Posterior cingulate gyrus (tissue), 11 donors: ENCODE results near the gene TBC1D21.

Experiments used
- DNase-seq, 10 donors: peaks; one replicate each; pipeline versions ENCODE4 v3.0.0 to v3.0.0-alpha.2; 2020 to 2021; ENCODE audit warnings: mixed read lengths in 3 of 10
- intact Hi-C: fragments of 100-400 bp; cut with DNase I; formaldehyde crosslinking; loops from one replicate; pipeline ENCODE4 v1.15.1; 2023

The TBC1D21 gene

GRCh38 chr15:73905225-73905827 lies 32.0 kb downstream of the TBC1D21 start:
- intact Hi-C loops: loop anchor here (5.0 kb wide), 1 partner anchor 193 kb away; no protein-coding TSS in a partner anchor

GRCh38 chr15:73906346-73907034 lies 33.1 kb downstream of the TBC1D21 start:
- peak in 2 of 10 donors; percentile 34 to 65 for DNase-seq
- intact Hi-C loops: loop anchor here (5.0 kb wide), 1 partner anchor 194 kb away; no protein-coding TSS in a partner anchor

More at GRCh38 chr15:73905225-73905827, 32.0 kb downstream of the TBC1D21 start:
- peak in 1 of 10 donors; percentile 22 for DNase-seq

DNA sequence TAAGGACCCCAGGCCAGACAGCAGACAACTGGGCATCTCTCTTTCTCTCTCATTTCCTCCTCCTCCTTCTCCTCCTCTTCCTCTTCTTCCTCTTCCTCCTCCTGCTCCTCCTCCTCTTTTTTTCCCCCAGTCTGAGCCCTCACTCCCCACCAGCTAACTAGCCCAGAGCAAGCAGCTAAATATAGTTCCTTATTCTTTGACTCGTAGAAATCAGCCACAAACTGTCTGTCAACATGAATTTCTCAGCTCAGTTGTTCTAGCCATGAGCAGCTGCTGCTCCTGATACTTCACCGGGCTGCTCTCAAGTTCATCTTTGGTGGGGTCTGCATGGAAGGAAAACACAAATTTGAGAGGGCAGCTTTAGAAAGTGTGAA lies 33.7 kb downstream of the TBC1D21 start:
- peak in 2 of 10 donors; percentile 2 to 5 for DNase-seq
- intact Hi-C loops: loop anchor here (5.0 kb wide), 1 partner anchor 195 kb away; no protein-coding TSS in a partner anchor

GRCh38 chr15:73908030-73908821 lies 34.9 kb downstream of the TBC1D21 start:
- peak; percentile 72 to 97 (median 88) for DNase-seq
- intact Hi-C loops: loop anchor here (5.0 kb wide), 1 partner anchor 196 kb away; no protein-coding TSS in a partner anchor

DNA sequence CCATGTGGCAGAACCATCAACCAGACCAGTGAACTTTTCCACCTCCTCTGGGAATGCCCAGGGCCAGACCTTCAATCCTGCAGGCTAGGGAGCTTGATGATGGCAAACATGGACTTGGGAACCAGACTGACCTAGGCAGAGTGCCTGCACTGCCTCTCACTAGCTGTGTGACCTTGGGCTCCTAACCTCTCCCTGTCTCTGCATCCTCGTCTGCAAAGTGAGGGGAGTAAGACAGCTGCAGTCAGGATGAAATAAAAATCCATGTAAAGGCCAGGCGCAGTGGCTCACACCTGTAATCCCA lies 35.4 kb downstream of the TBC1D21 start:
- intact Hi-C loops: loop anchor here (5.0 kb wide), 1 partner anchor 196 kb away; no protein-coding TSS in a partner anchor
- peak in 1 of 10 donors; percentile 53 for DNase-seq

- DNase-seq: peak in 2 of 10 donors; percentile 3 to 5
- intact Hi-C loops: loop anchor here (5.0 kb wide), 1 partner anchor 197 kb away; no protein-coding TSS in a partner anchor
These were observed 36.3 kb downstream of the TBC1D21 start for GRCh38 chr15:73909651-73910050.

DNA sequence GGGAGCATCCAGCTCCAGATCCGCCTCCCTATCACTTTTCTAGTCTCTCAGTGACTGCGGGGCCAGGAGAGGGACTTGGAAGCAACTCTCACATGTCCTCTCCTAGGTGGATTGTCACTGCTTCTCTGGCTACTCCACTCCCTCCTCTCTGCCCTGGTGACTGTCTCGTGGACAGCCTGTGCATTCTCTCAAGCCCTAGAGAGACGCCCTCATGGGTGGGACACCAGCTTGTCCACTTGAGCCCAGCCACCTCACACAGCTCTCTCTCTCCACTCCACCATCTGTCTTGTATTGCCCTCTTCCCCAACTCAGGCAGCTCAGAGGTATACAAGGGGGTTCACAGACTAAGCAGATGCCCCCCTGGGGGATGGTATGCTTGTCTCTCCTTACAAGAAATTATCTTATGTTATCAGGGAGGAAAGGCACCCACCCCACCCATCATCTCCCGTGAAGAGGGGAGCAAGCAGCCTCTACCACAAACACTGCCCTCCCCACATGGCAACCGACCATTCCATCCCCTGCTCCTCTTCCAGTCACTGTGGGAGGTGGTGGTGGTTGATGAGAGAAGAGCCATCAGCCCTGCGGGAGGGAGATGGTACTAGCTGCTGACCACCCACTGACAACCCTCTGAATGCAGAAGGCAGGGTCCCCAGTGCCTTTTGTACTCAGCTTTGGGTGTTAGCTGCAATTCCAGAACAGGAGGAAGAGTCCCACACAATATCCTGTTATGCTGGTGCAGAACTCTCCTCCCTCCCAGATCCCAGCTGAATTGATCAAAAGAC lies 37.3 kb downstream of the TBC1D21 start:
- intact Hi-C loops: no loop called here
- peak in 2 of 10 donors; percentile 12 to 63 for DNase-seq

GRCh38 chr15:73912030-73912596 lies 38.7 kb downstream of the TBC1D21 start:
- peak in 2 of 10 donors; percentile 24 to 54 for DNase-seq
- intact Hi-C loops: no loop called here

DNA sequence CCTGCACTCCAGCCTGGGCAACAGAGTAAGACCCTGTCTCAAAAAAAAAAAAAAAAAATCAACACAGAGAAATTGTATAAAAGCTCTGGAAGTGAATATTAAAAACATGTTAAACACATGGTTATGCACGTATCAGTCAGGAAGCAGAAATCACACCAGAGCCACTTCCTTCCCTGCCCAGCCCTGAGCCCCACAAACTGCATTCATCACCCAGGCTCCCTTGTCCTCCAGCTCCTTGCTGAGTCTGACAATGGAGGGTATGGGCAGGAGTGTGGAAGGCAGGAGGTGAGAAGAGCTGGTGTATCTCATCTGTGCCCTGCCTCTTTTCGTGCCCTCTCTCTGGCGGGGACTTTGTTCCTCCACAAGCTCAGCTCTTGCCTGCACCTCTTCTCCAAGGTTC lies 40.8 kb downstream of the TBC1D21 start:
- peak in 2 of 10 donors; percentile 15 to 40 for DNase-seq
- intact Hi-C loops: no loop called here

DNA sequence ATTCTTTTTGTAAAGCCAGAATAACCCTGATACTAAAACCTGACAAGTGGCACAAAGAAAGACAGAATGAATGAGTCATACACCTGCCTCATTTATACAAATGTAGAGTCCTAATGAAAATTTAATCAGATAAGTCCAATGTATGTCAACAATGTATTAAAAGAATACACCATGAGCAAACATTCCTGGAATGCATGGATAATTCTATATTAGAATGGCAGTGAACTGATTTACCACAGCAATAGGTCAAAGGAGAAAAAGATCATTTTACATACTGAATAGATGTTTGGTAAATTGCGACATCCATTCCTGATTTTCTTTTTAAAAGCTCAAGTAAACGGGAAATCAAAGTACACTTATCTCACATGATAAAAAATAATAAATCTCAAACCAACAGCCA lies 41.7 kb downstream of the TBC1D21 start:
- intact Hi-C loops: no loop called here
- no peak for DNase-seq

- intact Hi-C loops: no loop called here
- DNase-seq: peak in 1 of 10 donors; percentile 1
These were observed 45.4 kb downstream of the TBC1D21 start for GRCh38 chr15:73918784-73919183.

GRCh38 chr15:73919706-73920105 lies 46.3 kb downstream of the TBC1D21 start:
- DNase-seq: peak in 2 of 10 donors; percentile 44 to 45
- intact Hi-C loops: no loop called here

GRCh38 chr15:73921254-73921925 lies 48.0 kb downstream of the TBC1D21 start:
- intact Hi-C loops: no loop called here
- DNase-seq: peak in 2 of 10 donors; percentile 18 to 29

- DNase-seq: peak in 2 of 10 donors; percentile 66 to 75
- intact Hi-C loops: no loop called here
These were observed 49.1 kb downstream of the TBC1D21 start for GRCh38 chr15:73922186-73923151.

DNA sequence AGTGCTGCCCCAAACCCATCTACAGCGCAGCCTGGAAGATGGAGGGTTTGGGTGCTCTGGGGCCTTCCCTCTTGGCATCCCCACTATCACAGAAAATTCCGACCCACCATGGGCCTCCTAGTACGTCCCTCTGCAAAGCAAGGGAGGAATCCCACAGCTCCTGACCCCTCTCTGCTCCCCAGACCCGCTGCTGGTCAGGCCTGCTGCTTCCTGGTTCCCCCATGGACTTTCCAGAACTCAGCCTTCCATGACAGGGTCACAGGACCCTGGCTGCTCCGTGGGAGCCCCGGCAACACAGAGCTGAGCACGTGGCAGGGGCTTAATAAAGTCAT lies 49.8 kb downstream of the TBC1D21 start:
- intact Hi-C loops: no loop called here

DNA sequence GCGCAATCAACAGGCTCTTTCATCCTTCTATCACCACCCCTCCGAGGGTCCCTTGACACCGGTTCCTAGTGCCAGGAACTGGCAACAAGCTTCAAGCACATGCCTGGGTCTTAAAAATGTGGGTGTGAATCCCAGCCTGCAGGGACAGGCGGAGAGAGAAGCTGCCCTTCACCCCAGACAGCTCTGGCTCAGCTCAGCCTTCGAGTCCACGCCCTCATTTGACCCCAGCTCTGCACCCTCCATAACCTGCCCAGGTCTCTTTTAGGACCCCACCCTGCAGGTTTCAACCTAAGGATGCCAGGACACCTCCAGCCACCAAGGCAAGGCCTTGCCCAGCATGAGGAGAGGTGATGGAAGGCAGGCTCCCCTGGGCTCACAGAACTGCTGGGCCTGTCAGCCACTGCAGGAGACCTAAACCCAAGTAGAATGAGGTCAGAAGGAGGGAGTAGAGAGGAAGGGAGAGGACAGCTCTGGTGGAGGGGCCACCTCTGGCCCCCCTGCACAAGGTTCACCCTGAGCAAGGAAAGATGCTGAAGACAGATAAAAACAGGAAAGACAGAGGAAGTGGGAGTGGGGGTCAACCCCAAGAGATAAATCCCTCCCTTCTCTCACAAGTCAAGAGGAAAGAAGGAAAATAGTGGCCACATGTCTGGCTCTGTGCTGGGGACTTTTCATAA lies 50.3 kb downstream of the TBC1D21 start:
- intact Hi-C loops: no loop called here
- DNase-seq: peak in 2 of 10 donors; percentile 58 to 59

More for the DNA sequence above, 49.8 kb downstream of the TBC1D21 start:
- DNase-seq: peak in 1 of 10 donors; percentile 24

GRCh38 chr15:73924171-73924921 lies 51.0 kb downstream of the TBC1D21 start:
- intact Hi-C loops: no loop called here

More at GRCh38 chr15:73924171-73924921, 51.0 kb downstream of the TBC1D21 start:
- peak in 2 of 10 donors; percentile 67 to 71 for DNase-seq
